AG08396 (cell line): ENCODE data around the gene ZNF865.

Source experiments
- DNase-seq: peaks from one replicate; pipeline ENCODE4 v3.0.0; 2012; ENCODE audit warnings: low spot score, mixed read lengths

Gene ZNF865

DNA sequence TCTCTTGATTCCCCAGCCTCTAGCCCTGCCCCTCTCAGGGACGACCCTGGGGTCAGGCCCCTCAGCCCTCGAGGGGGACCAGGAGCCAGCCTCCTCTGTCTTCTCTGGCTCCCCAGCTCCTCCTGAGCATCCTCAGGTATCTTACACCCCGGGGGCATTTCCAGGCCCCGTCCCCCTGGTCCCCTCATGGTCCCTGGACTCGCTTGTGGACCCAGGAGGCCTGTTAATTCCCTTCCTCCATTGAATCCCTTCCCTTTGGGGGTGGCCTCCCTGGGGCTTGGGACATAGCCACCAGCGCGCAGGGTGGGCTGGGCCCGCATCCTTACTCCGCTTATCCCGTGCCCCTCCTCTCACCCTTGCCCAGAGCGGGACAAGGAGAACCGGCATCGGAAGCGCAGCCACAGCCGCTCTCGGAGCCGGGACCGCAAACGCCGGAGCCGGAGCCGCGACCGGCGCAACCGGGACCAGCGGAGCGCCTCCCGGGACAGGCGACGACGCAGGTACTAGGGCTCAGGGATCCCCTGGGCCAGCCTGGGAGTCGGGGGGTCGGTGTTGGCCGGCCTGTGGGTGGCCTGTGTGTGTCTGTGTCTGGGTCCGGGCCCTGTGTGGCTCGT is 53.5 kb downstream of the ZNF865 start:
- no peak for DNase-seq

GRCh38 chr19:55659822-55660221 is 54.4 kb downstream of the ZNF865 start:
- DNase-seq: no peak

DNA sequence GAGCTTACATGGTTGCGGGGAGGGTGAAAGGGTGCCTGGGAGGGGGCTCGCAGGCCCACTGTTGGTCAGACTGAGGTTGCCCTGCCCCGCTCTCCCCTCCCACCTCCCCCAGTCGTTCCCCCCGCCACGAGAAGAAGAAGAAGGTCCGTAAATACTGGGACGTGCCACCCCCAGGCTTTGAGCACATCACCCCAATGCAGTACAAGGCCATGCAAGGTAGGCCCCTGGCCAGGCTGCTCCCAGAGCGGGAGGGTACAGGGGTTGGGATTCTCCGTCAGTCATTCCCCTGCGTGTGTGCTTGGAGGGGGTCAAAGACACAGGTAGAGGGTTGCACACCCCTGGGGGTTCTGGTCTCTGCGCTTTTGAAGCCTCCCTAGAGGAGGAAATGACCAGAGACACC is 55.0 kb downstream of the ZNF865 start:
- DNase-seq: no peak

GRCh38 chr19:55660991-55661390 is 55.5 kb downstream of the ZNF865 start:
- no peak for DNase-seq

GRCh38 chr19:55661826-55662225 is 56.4 kb downstream of the ZNF865 start:
- DNase-seq: no peak

DNA sequence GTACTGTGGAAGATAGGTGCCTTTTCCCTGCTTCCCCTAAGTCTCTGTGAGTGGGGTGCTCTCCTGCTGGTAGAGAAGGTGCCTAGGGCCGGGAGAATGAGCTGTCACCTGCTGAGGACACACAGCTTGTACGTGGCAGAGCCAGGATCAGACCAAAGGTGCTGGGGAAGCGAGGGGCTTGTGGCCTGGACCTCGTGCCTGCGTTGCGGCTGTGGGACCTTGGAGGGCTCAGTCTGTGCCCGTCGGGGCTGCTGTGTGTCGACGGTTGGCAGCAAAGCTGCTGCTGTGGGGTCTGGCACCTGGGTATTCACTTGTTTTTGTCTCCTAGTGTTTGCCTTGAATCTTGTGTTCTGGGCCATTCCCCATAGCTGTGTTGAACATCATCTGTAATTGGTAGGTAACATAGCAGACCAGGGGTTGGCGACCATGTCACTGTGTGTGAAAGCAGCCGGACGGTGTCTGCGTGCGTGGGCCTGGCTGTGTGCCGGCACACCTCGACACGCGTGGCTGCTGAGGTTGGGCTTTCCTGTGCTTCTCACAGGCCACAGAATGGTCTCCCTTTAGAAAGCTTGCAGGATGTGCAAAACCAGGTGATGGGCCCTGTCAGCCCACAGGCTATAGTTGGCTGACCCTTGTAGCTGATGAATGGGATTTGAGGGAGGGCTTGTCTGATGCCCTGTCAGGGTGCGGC is 58.5 kb downstream of the ZNF865 start:
- DNase-seq: no peak

DNA sequence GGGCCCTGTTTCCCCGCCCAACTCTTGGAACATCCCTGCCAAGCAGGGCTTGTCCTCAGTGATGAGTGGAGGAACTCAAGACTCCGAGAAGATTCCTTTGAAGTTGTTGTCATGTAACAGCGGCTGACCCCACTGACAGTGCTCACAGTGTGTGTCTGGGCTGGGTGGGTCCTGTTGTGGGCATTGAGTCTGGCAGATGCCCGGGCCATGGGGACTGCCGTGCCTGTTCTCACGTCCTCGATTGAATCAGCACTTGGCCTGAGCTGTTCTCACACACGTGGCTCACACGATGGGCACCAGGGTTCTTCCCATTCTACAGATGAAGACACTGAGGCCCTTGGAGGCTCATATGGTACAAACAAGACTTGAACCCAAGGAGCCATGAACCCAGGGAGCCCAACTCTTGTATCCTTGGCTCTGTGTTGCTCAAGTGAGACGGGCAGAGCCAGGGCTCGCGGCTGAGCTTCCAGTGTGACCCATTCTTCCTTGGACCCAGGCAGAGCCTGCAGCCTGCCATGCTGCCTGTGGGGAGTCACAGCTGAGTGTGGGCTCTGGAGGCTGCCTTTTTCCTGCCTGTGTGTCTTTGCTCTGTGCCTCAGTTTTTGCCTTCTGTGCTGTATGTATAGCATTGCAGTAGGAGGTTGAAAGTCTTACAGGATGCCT is 61.0 kb downstream of the ZNF865 start:
- DNase-seq: no peak
